Measurements from ENCODE around the gene TFAP2E. TPM values are rescaled to one million over a fixed set of nuclear protein-coding genes. Genes with fewer than 3 reads are reported as not detected.
A peak's percentile ranks its signal among the peaks of the same experiment; 100 is the strongest.

Gene TFAP2E
- total RNA-seq, 1 donor from 2014 or later = not detected

GRCh38 chr1:35595684-35596083 lies 22.6 kb downstream of the TFAP2E start:
- DNase-seq = no peak

DNA sequence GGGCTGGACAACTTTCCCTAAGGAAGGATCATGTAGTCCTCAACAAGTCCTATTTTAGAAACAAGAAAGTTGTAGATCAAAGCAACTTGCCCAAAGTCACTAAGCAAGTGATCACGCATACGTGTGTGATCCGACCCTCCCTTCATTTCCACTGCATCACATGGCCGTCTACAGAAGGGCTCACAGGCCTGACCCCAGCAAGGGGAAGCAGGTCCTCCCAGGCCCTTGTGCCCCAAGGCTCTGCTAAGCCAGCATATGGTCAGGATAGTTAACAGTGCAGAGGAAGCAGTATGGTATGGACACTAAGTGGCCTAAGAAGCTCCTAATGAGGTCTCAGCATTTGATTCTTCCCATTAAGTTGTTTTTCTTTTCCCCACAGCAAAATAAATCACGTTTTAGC lies 24.8 kb downstream of the TFAP2E start:
- no peak for DNase-seq

DNA sequence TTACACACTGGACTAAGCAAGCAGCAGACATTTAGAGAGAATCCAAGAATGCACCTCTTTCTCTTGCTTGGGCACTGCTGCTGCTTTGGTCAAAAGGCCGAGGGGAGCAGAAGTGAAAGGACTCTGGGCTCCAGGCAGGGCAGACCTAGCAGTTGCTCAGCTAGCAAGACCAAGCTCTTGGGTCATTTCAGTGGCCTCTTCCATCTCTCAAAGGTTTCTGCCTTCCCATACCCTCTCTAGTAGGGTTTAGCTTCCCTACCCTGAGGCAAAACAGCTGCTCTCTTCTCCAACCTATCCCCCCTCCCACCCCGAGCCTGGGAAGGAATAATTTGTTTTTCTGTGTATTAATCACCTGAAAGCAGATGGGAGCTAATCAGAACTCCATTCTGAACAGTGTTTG lies 25.8 kb downstream of the TFAP2E start:
- no peak for DNase-seq

- DNase-seq = no peak
These were observed 26.3 kb downstream of the TFAP2E start for GRCh38 chr1:35599411-35599810.

- DNase-seq = no peak
These were observed 27.5 kb downstream of the TFAP2E start for GRCh38 chr1:35600593-35600992.

GRCh38 chr1:35603468-35603867 lies 30.4 kb downstream of the TFAP2E start:
- DNase-seq = no peak

- DNase-seq = no peak
These were observed 30.8 kb downstream of the TFAP2E start for GRCh38 chr1:35603941-35604340.

- DNase-seq = peak; percentile 35
These were observed 32.2 kb downstream of the TFAP2E start for GRCh38 chr1:35605071-35605866.

- no peak for DNase-seq
These were observed 32.7 kb downstream of the TFAP2E start for GRCh38 chr1:35605867-35606182.

GRCh38 chr1:35611655-35612054 lies 38.5 kb downstream of the TFAP2E start:
- DNase-seq = no peak

- DNase-seq = no peak
These were observed 42.3 kb downstream of the TFAP2E start for GRCh38 chr1:35615440-35615839.

DNA sequence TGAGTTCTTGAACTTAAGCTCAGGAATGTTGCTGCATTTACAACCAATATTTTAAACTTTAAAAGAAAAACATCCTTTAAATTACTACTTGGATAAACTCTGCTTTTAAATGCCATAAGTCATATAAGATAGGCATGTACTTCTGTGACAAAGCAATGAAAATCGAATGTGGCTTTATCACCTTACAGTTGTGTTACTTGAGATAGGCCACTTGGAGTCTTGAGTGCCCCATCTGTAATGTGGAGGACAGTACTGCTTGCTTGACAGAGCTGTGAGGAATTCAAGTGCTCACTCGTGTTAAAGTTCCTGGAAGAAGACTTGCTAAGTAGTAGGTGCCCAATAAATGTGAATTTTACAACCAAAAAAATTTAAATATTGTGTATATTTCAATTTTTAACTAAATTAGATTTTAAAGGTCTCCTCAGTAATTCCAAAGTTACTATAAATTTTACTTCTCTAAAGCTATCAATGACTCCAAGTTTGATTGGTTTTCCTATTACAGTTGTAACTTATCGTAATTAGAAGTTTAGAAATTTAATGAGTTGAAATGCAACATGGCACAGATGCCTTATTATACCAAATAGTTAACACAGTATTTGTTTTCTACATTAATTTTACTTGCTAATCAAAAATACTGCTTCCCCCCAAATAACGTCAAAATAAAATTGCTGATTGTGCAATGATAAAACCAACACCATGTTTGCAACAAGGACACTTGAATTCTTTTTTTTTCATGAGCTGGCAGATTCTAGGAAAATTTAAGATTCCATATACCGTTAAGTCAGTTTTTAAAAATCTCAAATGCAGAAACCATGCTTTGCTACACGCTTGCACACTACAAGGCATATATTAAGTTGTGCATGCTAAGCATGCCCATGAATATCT lies 46.4 kb downstream of the TFAP2E start:
- no peak for DNase-seq

GRCh38 chr1:35622510-35623178 lies 49.5 kb downstream of the TFAP2E start:
- no peak for DNase-seq

GRCh38 chr1:35623832-35624231 lies 50.7 kb downstream of the TFAP2E start:
- DNase-seq = no peak

DNA sequence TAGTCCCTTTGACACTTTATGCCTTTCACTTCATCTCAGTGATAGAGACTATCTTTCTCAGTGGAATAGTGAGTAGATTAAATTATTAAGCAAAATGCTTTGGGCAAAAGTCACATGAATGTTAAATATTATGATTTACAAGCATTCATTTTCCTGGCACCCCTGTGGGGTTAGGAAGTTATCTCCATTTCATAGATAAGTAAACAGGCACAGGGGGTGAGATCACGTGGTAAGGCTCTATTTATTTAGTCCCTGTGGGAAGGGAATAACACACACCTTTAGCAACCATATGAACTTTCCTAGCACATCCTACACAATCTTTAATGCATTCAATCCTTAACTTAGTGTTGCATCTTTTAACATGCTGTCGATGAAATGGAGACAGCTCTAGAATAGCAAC lies 55.9 kb downstream of the TFAP2E start:
- DNase-seq = no peak

DNA sequence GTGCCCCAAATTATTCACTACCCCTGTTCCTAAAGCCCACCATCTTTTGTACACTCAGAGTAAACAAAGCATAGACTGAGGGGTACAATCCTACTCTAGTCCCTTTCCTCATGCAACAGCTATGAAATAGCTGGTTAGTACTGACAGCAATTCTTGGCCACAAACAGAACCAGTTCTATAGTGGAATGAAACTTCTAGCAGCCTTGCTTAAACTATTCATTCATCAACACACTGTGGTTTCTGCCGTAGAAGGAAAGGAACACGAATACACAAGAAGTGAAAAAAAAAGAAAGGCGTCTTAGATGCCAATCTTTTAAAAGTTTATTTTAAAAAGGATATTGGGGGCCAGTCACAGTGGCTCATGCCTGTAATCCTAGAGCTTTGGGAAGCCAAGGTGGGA lies 58.3 kb downstream of the TFAP2E start:
- DNase-seq = no peak

- DNase-seq = no peak
These were observed 60.4 kb downstream of the TFAP2E start for GRCh38 chr1:35633547-35633946.

- no peak for DNase-seq
These were observed 64.3 kb downstream of the TFAP2E start for GRCh38 chr1:35637401-35637809.

- DNase-seq = no peak
These were observed 67.5 kb downstream of the TFAP2E start for GRCh38 chr1:35640380-35641232.

- peak; percentile 98 for DNase-seq
These were observed 68.2 kb downstream of the TFAP2E start, which contains the start of gene PSMB2 for GRCh38 chr1:35641233-35641866. PSMB2 (minus strand) TSS chr1:35641526; CDS start chr1:35641432, 94 bp downstream.

DNA sequence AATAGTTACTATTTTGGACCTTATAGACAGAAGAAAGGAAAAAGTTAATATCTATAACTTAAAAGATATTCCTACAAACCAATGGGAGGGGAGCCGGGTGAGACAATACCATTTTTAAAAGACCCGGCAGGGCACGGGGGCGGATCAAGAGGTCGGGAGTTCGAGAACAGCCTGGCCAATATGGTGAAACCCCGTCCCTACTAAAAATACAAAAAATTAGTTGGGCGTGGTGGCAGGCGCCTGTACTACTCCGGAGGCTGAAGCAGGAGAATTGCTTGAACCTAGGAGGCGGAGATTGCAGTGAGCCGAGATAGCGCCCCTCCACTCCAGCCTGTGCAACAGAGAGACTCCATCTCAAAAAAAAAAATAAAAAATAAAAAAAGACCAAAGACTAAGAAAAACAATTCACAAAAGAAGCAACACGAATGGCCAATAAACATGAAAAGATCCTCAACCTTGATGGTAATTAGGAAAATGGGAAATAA lies 69.4 kb downstream of the TFAP2E start:
- no peak for DNase-seq

Measured in tongue (tissue), 2 donors.